Measurements from ENCODE around the gene OTOGL. TPM values are rescaled to one million over a fixed set of nuclear protein-coding genes. Genes with fewer than 3 reads are reported as not detected.

The OTOGL gene
- total RNA-seq, 2 donors from 2014 or later = 0.24 to 0.46 TPM

GRCh38 chr12:80313209-80313608, 213.9 kb downstream of the OTOGL start:
- intact Hi-C loops (cut with DNase I) = no loop called here
- DNase-seq (ENCODE audit: low spot score) = no peak

GRCh38 chr12:80314741-80315140, 215.4 kb downstream of the OTOGL start:
- intact Hi-C loops (cut with DNase I) = no loop called here
- no peak for DNase-seq (ENCODE audit: low spot score)

- intact Hi-C loops (cut with DNase I) = no loop called here
- no peak for DNase-seq (ENCODE audit: low spot score)
Measured at GRCh38 chr12:80316222-80316621, 216.9 kb downstream of the OTOGL start.

DNA sequence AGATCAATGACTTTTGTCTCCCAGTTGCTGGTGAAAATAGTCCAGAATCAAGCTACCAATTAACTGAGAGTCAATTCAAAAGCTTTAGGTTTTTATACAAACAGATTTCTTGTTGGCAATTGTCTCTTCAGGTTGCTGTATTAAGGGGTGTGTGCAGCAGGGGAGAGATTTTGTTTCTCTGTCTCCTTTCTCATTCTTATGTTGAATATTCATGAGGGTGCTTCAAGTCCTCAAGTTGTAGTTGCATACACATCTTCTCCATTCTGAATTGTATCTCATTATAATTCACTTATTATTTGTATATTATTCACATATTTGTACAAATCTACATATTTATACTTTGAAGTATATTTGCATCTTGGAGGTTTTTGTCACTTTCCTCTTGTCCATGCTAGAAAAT, 218.0 kb downstream of the OTOGL start:
- intact Hi-C loops (cut with DNase I) = no loop called here
- no peak for DNase-seq (ENCODE audit: low spot score)

- intact Hi-C loops (cut with DNase I) = no loop called here
- DNase-seq (ENCODE audit: low spot score) = no peak
Measured at GRCh38 chr12:80317899-80318298, 218.6 kb downstream of the OTOGL start.

- intact Hi-C loops (cut with DNase I) = no loop called here
- DNase-seq (ENCODE audit: low spot score) = no peak
Measured at GRCh38 chr12:80320121-80320678, 220.9 kb downstream of the OTOGL start.

DNA sequence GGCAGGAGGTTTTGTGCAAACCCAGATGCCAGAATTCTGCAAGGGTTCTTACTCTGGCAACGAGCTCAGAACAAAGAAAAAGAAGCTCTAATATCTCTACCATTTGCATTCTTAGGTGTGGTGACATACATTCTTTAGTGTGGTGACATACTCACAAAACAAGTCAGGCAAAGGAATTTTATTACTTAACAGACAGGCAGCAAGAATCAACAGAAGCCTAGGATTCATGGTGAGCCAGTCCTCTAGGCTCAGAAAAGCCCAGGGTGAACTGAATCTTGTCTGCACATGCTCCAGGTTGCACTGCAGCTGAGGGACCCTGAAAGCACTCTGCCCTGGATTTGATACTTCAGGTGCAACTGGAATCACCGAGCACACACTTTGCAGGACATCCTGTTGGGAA, 222.3 kb downstream of the OTOGL start:
- intact Hi-C loops (cut with DNase I) = no loop called here

GRCh38 chr12:80325167-80325959, 226.0 kb downstream of the OTOGL start:
- DNase-seq (ENCODE audit: low spot score) = no peak
- intact Hi-C loops (cut with DNase I) = no loop called here

More for the DNA sequence above, 222.3 kb downstream of the OTOGL start:
- no peak for DNase-seq (ENCODE audit: low spot score)

DNA sequence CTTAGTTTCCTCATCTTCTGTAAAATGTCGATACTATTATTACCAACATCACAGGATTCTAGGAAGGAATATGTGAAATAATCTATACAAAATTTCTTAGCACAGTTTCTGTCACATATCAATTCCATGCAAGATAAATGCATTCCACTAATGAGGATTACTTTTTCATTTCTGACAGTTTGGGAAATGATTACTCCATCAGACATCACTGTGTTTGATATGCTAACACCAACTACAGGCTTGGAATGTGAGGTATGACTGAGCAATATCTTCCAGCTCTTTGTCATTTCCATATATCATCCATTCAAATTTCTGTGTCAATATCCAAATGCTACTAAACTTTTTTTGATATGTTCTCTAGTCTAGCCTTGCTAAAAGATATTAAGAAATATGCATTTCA, 233.5 kb downstream of the OTOGL start:
- DNase-seq (ENCODE audit: low spot score) = no peak
- intact Hi-C loops (cut with DNase I) = no loop called here

GRCh38 chr12:80352474-80352873, 253.1 kb downstream of the OTOGL start:
- no peak for DNase-seq (ENCODE audit: low spot score)
- intact Hi-C loops (cut with DNase I) = no loop called here

DNA sequence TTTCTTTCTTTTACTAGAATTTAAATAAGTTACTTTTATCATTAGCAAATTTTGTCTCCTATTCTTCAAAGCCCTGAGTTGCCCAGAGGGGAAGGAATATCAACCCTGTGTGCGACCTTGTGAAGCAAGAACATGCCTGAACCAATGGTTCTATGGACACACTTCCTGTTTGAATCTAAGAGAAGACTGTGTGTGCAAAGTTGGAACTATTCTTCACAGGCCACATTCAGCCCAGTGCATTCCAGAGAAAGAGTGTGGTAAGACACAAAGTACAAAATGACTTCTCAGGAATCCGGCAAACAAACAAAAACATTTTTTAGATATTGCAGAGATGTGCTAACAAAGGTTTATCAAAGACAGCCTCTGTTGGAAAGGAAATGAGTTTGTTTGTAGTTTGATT, 253.9 kb downstream of the OTOGL start:
- intact Hi-C loops (cut with DNase I) = no loop called here

GRCh38 chr12:80356097-80356496, 256.8 kb downstream of the OTOGL start:
- intact Hi-C loops (cut with DNase I) = no loop called here
- DNase-seq (ENCODE audit: low spot score) = no peak

More for the DNA sequence above, 253.9 kb downstream of the OTOGL start:
- DNase-seq (ENCODE audit: low spot score) = no peak

DNA sequence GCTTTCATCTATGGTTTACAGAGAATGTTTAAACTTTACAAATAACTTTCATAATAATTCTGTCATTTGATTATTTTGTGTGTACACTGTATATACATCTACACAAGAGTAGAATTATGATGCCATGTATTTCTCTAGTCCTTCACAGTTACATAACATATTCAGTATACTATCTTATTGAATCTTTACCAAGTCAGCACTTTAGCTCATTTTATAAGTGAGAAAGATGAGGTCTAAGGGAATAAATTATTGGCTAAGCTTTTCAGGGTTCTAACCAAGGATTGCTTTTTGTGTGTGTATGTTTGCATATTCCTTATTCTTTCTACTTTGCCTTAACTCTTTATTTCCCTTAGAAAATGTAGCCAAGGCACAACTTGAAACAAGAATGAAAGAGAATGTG, 260.4 kb downstream of the OTOGL start:
- intact Hi-C loops (cut with DNase I) = no loop called here
- no peak for DNase-seq (ENCODE audit: low spot score)

- intact Hi-C loops (cut with DNase I) = no loop called here
Measured at GRCh38 chr12:80364056-80364455, 264.7 kb downstream of the OTOGL start.

GRCh38 chr12:80373666-80374065, 274.3 kb downstream of the OTOGL start:
- intact Hi-C loops (cut with DNase I) = no loop called here
- DNase-seq (ENCODE audit: low spot score) = no peak

More at GRCh38 chr12:80364056-80364455, 264.7 kb downstream of the OTOGL start:
- no peak for DNase-seq (ENCODE audit: low spot score)

DNA sequence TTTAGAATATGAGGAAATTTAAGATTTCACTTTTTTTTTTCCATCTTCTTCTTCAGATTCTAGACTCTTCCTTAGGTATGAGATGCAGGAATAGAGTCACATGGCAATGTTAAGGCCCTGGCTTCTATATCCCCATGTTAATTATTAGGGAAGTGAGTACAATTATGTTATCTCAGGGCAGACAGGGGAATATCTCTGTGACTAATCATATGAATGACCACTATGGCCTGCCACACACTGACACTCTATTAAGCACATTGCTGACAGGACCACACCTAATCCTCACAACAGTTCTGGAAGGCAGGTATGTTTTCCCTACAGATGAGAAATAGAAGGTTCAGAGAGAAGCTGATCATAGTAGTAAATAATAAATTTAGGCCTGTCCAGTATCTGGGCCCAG, 275.3 kb downstream of the OTOGL start:
- DNase-seq (ENCODE audit: low spot score) = no peak
- intact Hi-C loops (cut with DNase I) = no loop called here

- DNase-seq (ENCODE audit: low spot score) = no peak
- intact Hi-C loops (cut with DNase I) = no loop called here
Measured at GRCh38 chr12:80377140-80377794, 277.9 kb downstream of the OTOGL start.

DNA sequence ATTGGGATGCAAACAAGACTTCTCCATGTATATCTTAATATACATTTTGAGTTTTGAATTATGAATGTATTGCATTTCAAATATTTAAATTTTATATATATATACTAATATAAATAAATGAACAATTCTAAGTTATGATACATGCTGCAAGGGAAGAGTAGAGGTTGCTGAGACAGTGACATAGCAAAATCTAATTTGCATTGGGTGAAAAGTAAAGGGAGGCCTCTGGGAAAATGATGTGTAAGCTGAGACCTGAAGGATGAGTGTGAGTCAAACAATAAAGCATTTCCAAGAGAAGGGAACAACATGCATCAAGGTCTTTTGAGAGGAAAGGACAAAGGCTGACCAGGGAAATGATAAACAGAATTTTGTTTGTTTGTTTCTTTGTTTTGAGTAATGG, 281.8 kb downstream of the OTOGL start:
- intact Hi-C loops (cut with DNase I) = no loop called here
- no peak for DNase-seq (ENCODE audit: low spot score)

DNA sequence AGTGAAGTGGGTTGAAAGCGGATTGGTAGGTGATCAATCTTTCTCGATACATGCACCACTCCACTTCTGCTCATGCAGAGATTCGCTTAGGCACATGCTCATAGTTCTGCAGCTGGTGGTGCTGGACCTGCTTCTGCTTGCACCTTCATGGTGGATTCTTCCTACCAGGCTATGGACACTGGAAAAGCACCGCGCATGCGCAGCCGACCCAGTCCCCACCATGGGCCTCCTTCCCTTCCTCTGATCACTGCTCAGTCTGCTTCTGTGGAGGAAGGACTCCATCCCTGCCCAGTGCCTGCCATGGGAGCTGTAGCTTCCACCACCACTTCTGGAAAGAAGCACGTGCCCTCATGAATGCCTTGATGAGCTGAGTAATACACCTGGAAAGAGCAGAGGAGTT, 282.9 kb downstream of the OTOGL start:
- DNase-seq (ENCODE audit: low spot score) = no peak
- intact Hi-C loops (cut with DNase I) = no loop called here

DNA sequence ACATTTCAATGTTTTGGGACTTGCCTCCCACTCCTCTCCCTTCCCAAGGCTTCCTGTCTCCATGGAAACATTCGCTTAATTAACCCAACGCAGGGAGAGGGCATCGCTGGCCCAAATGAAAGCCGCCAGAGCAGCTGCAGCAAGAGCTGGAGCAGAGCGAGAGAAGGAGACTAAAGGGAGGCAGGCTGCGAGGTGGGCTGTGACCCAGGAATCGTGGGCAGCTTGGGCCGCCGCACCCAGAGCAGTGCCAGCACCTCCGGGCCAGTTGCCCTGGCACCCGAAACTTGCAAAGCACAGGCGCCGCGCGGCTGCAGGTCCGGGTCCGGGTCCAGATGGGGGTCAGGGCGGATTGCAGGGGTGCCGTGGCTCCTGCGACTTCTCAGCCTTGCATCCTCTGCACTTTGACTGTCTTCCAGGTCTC, 301.2 kb downstream of the OTOGL start:
- no peak for DNase-seq (ENCODE audit: low spot score)
- intact Hi-C loops (cut with DNase I) = no loop called here

- intact Hi-C loops (cut with DNase I) = no loop called here
- DNase-seq (ENCODE audit: low spot score) = no peak
Measured at GRCh38 chr12:80401191-80401590, 301.9 kb downstream of the OTOGL start.
